ENCODE results near the gene RALGDS.
"Not testable (repeated sequence)": the region's sequence is repeated elsewhere in the genome, so short reads cannot be mapped to it uniquely, and the experiment has no call there.

The RALGDS gene

DNA sequence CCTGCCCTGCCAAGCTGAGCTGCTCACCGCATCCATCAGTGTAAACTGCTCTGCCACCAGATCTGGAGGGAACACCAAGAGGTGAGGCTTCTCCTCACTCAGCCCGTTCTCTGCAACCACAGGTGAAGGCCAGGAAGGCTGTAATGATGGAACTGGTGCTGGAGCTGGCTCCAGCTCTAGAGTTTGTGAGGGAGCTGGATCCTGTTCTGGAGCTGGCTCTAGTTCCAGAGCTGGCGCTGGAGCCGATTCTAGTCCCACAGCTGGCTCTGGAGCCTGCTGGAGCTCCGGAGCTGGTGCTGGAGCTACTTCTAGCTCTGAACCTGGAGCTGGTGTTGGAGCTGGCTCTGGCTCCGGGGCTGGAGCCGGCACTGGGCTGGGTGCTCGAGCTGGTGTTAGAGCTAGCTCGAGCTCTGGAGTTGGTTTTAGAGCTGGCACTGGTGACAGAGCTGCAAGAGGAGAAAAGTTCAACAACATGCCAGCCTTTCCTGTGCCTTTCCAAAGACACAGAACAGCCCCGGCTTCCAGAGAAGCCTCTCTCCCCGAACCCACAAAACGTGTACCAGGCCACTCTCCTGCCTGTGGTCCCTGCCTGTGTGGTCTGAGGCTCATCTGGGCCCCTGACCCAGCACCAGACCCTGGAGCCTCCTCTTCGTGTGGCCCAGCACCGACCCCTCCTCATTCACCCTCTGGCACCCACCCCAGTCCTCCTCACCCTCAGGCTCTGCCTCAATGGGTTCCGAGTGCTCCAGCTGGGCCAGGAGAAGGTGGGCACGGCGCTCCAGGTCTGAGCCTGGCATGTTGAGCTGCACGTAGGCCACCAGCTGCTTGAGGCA is 12.9 kb downstream of the RALGDS start:
- no peak for DNase-seq (ENCODE audit: low read depth in 2 of 3, low spot score in 1 of 3)

DNA sequence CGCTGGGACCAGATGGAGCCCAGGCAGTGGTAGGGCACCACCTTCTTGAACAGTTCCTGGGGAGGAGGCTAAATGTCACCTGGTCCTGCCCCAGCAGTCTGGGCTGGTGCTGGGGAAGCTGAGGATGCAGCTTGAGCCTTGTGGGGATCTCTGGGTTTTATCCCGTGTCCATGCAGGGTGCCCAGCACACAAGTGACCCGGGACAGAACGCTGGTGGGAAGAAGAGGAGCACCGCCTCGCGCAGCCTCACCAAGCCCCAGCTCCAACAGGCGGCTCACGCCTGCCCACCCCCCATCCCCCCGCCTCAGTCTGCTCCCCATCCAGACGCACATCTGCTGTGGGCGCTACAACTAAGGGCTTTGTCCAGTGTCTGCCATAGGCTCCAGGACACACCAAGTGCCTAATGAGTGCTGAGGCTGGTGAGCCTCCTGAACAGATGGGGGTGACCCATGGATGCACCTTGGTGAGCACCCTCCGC is 13.8 kb downstream of the RALGDS start:
- no peak for DNase-seq (ENCODE audit: low read depth in 2 of 3, low spot score in 1 of 3)

DNA sequence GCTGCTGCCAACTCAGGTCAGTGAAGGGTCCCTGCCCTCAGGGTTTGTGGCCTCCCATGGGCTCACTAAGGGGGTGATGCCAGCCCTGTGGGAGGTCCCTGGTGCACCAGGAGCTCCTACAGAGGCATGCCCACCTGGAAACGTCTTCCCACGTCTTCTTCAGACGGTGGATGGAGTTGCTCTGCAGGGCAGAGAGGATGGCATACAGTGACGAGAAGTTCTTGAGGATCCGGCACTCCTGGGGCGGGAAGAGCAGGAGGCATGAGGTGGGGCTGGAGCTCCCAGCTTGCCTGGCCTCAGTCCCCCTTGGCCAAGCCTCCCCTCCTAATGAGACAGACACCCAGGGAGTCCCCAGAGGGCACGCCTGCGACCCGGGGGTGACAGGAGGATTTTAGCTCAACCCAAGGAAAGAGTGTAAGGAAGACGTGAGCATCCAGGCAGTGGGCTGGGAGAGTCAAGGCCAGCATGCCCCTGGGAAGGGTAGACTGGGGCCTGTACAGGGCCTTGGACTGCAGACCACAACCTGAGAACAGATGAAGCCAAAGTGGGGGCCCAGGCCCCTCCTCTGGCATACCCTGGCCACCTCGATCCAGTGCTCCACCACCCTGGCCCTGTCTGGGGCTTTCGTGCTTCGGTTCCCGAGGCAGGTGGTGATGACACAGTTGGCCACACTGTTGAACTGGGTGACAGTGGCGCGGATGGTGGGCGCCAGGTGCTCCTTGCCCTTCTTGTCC is 14.4 kb downstream of the RALGDS start:
- no peak for DNase-seq (ENCODE audit: low read depth in 2 of 3, low spot score in 1 of 3)

DNA sequence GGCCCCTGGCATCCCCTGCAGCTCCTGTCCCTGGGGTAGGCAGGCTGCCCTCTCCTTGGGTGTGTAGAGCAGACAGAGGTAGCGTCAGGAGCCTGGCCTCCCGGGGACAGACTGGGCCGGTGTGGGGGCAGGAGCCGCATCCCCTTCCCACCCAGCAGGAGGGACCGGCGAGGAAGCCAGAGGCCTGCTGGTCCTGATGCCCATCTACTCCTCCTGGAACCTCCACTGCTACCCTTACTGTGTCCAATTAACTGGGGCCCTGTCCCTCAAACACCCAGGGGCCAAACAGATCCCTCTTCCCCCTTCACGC is 15.6 kb downstream of the RALGDS start:
- DNase-seq (ENCODE audit: low read depth in 2 of 3, low spot score in 1 of 3), result no peak

DNA sequence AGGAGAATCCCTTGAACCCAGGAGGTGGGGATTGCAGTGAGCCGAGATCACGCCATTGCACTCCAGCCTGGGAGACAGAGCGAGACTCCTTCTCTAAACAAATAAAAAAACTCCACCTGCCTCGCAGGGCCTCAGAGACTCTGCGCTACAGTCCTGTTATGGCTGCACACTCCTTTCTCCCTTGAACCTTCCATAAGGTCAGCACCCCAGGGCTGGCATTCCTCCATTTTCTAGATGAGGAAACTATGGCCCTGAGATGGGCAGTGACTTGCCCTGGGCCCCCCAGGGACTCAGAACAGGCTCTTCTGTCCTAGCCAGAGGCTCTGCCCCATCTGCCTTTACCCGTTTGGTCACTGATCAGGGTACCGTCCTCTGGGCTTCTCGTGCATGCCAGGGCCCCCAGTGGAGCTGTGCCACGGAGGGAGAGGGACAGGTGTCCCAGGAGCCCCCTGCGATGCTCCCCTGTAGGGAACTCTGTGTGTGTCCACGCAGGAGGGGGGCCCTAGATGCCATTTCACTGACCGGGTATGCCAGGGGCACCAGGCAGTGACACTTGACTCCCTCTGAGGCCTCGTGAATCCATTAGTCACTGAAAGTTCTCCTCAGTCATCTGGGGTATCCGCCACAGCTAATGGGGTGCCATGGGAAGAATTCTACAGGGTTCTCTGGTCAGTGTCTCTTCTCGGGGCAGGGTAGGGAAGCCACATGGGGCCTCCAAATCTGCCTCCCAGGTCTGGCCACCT is 16.2 kb downstream of the RALGDS start:
- no peak for DNase-seq (ENCODE audit: low read depth in 2 of 3, low spot score in 1 of 3)

DNA sequence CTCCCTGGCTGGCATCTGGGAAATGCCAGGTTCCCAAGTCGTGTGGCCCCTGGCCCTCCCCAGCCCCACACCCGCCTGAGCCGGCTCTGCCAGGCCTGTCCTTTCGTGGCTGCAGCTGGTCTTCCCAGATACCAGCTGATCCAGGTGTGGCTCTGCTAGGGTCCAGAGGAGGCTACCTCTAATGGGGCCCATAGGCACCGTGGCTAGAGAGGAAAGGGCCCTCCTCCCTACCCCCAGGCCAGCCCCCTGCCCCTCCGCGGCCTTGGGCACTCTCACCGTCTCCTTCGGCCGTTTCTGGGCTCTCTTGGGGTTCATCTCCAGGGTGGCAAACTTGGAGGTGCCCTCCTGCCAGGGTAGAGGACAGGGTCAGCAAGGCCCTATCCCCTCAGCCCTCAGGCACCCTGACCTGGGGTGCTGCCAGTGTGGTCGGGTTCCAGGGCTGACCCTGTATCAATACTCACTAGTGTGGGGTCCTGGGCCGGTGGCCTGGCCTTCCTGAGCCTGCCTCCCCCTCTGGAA is 17.0 kb downstream of the RALGDS start:
- no peak for DNase-seq (ENCODE audit: low read depth in 2 of 3, low spot score in 1 of 3)

DNA sequence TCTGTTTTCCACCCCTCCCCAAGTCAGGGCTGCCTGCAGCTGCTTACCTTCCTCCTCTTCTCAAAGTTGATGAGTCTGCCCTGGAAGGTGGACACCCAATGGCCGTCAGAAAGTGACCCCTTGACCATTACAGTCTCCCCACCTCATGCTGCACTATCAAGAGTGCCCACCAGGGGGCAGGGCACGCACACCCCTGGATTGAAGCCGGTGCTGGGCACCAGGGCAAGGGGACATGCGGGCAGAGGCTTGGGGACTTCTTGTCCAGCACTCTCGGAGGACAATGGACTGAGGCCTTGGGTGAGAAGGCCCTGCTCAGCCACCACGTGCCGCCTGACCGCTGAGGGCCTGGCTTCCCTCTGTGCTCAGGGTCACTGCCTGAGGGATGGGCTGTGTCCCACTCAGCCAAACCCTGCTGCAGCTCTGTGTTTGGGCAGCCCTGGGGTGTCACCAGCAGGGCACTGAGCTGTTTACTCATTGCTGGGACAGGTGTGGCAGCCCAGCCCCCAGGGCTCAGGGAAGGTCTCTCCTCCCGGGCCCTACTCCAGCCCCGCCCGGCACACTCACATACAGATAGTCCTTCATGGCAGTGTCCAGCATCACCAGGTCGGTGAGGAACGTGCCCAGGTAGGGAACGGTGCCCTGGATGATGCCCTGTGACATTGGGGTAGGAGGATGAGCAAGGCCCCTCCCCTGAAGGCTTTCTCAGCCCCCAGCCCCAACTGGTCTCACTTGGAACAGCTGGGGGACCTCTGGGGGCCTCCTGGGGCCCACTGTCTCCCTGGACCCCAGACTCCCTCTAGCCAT is 17.7 kb downstream of the RALGDS start:
- peak in 1 of 3 donors; percentile 31 for DNase-seq (ENCODE audit: low read depth in 2 of 3, low spot score in 1 of 3)

DNA sequence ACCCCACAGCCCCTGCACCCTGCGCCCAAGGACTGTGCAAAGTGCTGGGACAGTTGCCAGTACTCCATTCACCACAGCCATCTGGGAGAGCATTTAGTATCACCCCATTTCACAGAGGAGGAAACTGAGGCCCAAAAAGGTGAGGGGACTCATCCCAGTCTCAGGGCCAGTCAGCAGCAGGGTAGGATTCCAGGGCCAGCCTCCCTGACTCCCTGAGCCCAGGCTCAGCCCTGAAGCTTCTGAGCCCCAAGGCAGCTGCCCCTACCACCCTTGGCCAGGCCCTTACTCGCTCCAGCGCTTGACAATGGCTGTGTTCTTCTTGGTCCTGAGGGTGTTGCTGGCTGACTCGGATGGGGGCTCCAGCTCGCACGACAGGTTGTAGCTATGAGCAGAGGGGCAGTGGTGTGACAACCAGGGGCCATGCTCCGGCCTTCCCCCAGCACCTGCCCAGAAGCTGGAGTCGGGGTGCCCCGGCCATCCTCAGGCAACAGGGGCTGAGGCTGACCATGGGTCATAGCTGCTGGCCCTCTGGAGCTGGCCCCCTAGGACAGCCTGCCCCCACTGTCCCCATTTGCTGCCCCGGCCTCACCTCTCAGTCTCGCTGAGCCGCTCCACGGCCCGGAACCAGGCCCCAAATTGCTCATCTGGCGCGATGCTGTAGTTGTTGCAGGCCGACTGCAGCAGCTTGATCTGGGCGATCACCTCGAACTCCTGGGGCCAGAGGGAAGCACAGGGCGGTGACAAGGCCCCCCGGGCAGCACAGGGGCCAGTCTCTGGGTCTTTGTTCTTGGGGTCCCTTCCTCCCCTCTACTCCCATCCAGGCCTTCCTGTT is 18.6 kb downstream of the RALGDS start:
- DNase-seq (ENCODE audit: low read depth in 2 of 3, low spot score in 1 of 3), result no peak

DNA sequence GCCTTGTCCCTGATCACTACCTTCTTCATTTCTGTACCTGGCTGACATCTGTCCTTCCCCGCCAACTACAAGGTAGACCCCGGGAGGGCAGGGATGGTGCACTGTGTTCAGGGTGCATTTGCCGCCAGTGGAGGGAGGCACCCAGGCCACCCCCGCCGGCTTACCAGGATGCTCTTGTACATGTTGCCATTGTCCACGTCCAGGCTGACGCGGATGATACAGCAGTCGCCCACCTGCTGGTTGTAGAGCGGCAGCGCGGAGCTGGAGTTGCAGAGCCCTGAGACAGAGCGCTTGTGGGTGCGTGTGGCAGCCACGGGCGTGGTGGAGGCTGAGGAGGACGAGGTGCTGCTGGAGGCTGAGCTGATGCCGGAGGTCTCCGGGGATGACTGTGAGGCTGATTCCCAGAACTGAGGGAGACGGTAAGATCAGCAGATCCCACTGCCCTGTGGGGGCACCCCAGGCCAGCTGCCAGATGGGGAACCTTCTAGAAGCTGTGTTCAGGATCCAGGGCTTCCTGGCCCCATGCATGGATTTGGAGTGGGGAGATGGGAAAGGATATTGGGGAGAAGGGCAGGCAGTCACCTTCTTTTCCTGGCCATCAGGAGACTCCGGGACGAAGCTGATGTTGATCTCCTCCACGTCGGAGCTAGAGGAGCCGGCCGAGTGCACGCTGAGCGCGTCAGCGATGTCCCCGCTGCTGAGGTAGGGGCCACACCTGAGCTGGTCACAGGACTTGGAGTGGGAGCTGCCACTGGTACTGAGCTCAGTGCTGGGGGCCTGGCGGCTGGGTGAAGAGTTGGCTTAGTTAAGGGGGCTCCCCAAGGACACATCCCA is 19.5 kb downstream of the RALGDS start:
- no peak for DNase-seq (ENCODE audit: low read depth in 2 of 3, low spot score in 1 of 3)

DNA sequence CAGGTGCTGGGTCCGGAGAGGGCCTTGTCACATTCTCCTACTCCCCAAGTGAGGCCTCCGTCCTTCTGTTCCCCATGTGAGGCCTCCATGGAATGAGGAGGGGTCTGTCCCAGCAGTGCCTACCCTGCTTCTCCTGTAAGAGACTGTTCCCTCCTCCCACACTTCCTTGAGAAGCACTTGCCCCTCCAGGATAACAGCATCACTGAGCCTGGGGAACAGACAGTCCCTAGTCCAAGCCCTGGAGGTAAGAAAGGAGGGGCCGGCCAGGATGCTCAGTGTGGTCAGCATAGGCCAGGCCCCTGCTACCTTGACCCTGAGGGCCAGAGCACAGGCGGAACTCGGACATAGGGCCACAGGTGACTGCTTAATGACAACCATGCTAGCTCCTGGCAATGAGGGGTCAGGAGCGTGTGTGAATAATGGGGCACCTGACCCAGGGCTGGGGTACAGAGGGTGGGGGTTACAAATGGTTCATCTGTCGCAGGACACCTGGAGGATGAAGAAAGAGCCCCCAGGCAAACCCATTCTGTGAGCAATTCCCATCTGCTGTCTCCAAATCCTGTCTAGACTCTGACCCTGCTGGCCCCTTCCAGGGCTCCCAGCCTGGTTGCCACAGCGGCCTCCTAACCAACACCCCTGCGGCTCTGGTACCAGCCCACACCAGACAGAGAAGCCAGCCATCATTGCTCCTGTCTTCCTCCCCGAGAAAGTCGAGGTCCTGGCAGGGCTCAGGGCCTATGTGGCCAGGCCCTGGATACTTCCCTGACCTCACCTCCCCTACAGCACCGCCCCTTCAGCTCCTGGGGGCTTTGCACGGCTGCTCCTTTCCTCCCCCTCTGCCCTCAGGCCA is 20.3 kb downstream of the RALGDS start:
- DNase-seq (ENCODE audit: low read depth in 2 of 3, low spot score in 1 of 3), result no peak

DNA sequence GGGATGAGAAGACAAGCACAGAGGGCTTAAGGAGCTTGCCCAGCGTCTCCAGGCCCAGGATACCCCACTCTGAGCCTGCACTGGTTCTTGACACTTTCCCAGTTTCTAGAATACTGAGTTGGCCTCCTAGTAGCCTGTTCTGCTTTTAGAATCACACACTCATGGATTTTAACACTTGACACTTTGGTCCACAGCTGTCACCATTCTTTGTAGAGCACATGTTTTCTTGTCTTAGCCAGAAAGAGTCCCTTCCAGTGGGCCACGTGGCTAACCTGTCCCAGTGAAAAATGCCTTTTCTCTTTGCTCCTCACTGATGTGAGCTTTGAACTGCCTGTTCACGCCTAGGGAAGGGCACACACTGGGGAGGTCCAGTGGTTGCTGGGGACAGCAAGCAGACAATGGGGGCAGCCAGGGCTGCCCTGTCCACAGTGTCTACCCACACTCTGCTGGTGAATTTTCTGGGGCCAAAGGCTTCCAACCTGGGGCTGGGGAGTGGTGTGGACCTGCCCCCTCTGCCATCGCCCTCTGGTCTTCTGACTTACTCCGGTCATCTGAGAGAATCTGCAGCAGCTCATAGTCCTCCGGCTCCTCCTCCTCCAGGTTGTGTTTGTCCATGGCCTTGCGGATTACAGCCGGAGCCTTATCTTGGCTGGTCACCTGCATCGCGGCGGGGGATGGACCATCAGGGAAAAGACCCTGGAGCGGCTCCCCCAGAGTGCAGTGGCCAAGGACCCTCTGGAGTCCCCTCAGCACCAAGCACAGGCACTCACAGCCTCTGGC is 21.1 kb downstream of the RALGDS start:
- no peak for DNase-seq (ENCODE audit: low read depth in 2 of 3, low spot score in 1 of 3)

DNA sequence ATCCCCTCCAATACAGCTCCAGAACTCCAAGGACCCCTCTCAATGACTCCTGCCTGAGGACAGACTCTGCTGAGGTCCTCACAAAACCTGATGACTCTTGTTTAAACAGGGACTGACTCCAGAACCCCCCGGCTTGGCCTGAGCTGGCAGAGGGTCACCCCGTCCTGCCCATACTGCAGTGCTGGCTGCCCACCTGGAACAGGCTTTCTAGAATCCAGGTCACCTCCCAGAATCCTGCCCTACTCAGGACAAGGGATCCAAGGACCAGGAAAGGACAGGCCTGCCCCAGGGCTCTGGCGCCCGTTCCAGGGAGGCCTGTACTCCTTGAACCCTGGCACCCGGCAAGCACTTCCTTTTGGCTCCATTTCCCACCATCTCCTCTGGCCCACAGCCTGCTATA is 22.2 kb downstream of the RALGDS start:
- DNase-seq (ENCODE audit: low read depth in 2 of 3, low spot score in 1 of 3), result no peak

DNA sequence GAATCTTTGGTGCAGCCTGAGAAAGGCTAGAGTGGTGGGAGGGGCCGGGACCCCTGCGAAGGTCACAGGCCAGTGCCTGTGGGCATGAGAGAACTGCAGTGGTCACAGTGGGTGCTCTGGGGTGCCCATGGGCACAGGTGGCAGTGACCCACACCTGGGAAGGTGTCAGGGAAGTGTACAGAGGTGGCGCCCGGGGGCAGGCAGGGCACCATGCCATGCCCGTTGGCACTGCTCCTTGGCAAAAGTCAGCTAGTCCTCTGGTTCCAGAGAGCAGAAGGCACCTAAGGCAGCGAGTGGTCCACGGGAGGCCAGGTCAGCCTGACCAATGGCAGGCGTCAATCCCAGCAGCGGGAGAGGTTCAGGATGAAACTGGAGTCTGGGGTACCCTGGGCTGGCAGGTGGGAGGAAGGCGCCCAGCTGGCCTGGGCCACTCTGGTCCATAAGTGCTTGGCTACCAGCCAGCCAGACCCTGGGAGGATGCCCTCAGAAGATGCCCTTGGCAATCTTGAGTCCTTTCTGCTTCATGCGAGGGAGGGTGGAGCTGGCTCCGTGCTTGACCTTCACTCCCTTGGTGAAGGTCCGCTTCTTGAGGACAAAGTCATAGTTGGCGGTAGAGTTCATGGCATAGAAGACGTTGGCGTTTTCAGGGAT is 22.8 kb downstream of the RALGDS start:
- no peak for DNase-seq (ENCODE audit: low read depth in 2 of 3, low spot score in 1 of 3)

DNA sequence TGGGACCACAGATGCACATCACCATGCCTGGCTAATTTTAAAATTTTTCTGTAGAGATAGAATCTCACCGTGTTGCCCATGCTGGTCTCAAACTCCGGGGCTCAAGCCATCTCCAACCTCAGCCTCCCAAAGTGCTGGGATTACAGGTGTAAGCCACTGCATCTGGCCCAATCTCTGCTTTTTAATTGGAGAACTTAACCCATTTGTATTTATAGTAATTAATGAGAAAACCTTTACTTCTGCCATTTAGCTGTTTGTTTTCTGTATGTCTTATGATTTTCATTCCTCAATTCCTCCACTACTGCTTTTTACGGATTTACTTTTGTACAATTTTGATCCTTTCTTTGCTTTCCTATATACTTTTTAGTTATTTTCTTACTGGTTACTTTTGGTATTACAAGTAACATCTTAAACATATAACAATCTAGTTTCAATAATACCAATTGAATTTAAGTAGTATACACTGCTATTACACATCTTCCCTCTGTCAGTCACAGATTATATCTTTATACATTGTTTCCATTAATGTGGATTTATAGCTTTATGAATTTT is 26.1 kb downstream of the RALGDS start:
- no peak for DNase-seq (ENCODE audit: low read depth in 2 of 3, low spot score in 1 of 3)

DNA sequence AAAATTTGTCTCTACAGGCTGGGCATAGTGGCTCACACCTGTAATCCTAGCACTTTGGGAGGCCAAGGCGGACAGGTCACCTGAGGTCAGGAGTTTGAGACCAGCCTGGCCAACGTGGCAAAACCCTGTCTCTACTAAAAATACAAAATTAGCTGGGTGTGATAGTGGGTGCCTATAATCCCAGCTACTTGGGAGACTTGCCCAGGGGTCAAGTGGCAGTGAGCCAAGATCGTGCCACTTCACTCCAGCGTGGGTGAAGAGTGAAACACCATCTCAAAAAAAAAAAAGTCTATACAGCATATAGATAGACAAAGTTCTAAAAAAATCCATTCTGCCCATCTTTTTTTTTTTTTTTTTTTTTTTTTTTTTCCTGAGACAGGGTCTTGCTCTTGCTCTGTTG is 26.7 kb downstream of the RALGDS start:
- not testable (repeated sequence) for DNase-seq (ENCODE audit: low read depth in 2 of 3, low spot score in 1 of 3)

DNA sequence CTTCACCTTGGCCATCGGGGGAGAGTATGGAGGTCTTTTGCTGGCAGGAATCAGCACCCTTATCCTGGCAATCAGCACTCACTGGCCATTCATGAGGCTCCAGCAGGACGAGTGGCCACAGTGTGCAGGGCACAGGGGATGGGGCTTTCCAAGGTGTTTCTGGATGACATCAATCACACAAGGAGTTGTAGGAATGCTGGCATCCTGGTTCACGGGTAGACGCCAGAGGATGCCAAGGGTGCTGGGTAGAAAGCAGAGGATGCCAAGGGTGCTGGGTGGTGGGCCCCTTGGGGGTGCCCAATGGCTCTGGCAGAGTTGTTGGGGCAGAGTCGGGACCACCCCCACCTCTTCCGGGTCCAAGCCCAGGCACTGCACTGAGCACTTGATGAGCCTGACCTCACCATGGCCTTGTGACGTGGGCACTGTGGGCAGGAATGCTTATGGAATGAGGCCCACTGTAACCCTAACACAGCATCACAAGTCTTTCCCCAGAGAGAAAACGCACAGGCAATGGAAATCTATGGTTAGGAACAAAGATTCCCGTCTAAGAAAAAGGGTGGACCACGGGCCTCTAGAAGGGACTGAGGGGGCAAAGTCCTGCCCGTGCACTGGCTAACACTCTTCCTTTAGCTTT is 30.2 kb downstream of the RALGDS start:
- DNase-seq (ENCODE audit: low read depth in 2 of 3, low spot score in 1 of 3), result no peak

Data from stimulated activated CD4-positive, alpha-beta T cell treated with anti-CD3 and anti-CD28 coated beads, Interleukin-12 subunit alpha, Interleukin-12 subunit beta, amount 100 ng/mL, for 48 hours (primary cell).